ENCODE measurements around the gene SS18. TPM values are rescaled to one million over a fixed set of nuclear protein-coding genes. Genes with fewer than 3 reads are reported as not detected.

Gene SS18
- total and polyA plus RNA-seq, 4 donors: 32.2 to 153 (median 48.9) TPM

DNA sequence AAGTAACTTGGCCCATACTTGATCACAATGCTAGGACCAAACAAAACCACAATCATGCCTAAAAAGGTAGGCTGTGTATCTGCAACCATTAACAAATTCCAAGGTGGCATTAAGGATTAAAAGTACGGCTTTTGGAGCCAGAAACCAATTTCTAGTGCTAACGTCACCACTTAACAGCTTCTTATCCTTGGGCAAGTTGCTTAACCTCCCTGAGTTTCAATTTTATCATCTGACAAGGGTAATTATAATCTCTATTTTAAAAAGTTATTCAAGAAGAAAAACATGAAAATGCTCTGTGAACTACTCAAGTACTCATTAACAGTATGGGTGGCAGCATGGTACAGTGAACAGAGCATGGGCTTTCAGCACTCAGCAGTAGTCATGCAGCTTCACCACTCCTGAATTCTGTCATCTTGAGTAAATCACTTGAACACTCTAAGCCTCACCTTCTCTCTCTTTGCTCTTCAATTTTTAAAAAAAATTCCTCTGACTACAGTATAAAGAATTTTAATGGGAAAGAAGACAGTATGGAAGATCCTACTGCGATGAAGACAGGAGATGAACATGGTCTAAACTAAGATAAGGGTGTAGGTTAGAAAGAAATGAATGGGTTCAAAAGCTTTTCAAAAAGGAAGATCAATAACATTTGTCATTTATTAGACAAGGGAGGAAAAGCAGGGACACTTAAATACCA is 69.2 kb downstream of the SS18 start:
- peaks cover 5 to 43% (median 23%) of the 10 kb centered on the region in 4 donors for H3K36me3 ChIP-seq (ENCODE audit: control insufficient read depth in 4 of 4, insufficient read depth in 4 of 4, low read length in 4 of 4)
- WGBS, 2 donors: 72 to 98% methylated on average over 3 of the region's 3 CpGs
- ATAC-seq (ENCODE audit: insufficient read depth, low FRiP score): peak; percentile 58
- no peaks in the 10 kb centered on the region for H3K4me1 ChIP-seq (ENCODE audit: control insufficient read depth in 5 of 5, insufficient read depth in 5 of 5, low read length in 5 of 5)
- no peak overlapping the region for H3K27ac ChIP-seq (ENCODE audit: low read depth in 1 of 2, low read length in 1 of 2)
- TF ChIP-seq, protein P1, sequence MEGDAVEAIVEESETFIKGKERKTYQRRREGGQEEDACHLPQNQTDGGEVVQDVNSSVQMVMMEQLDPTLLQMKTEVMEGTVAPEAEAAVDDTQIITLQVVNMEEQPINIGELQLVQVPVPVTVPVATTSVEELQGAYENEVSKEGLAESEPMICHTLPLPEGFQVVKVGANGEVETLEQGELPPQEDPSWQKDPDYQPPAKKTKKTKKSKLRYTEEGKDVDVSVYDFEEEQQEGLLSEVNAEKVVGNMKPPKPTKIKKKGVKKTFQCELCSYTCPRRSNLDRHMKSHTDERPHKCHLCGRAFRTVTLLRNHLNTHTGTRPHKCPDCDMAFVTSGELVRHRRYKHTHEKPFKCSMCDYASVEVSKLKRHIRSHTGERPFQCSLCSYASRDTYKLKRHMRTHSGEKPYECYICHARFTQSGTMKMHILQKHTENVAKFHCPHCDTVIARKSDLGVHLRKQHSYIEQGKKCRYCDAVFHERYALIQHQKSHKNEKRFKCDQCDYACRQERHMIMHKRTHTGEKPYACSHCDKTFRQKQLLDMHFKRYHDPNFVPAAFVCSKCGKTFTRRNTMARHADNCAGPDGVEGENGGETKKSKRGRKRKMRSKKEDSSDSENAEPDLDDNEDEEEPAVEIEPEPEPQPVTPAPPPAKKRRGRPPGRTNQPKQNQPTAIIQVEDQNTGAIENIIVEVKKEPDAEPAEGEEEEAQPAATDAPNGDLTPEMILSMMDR (IDR thresholded peaks at IDR 0.05; ENCODE audit: control extremely low read depth, extremely low read depth): no peak
- H3K9me3 ChIP-seq (ENCODE audit: control insufficient read depth in 4 of 4, insufficient read depth in 3 of 4, low read length in 3 of 4): no peaks in the 10 kb centered on the region
- DNase-seq: peak in 1 of 3 donors; percentile 3
- H3K4me3 ChIP-seq: no peak overlapping the region
- H3K9ac ChIP-seq (ENCODE audit: insufficient read depth in 1 of 2, low read length in 2 of 2): no peak overlapping the region
- H3K27me3 ChIP-seq (ENCODE audit: control insufficient read depth in 3 of 3, insufficient read depth in 3 of 3, low read length in 2 of 3): no peaks in the 10 kb centered on the region

DNA sequence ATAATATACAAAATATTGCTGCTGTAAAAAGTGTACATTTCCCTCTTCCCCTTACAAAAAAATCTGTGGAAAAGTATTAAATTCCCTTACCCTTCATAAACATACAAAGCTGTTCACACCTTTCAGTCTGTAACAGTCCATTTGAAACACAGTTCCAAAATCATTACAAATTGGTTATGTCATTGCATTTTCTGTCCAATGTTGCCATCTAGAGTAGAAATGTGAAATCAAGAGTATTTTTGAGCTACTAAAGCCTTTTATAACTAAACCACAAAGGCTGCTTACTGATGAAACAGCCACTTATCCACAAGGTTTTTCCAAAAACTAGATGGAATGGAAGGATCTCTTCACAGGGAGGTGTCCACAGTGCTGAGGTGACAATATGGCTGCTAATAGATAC is 72.5 kb downstream of the SS18 start:
- peak in 2 of 3 donors; percentile 50 to 55 for DNase-seq
- Histone ChIP-seq H3K4me3 (no peak overlapping the region), H3K4me1 (ENCODE audit: control insufficient read depth in 5 of 5, insufficient read depth in 5 of 5, low read length in 5 of 5) (no peaks in the 10 kb centered on the region), H3K9ac (ENCODE audit: insufficient read depth in 1 of 2, low read length in 2 of 2) (no peak overlapping the region), H3K36me3 (ENCODE audit: control insufficient read depth in 4 of 4, insufficient read depth in 4 of 4, low read length in 4 of 4) (peaks cover 5 to 26% (median 14%) of the 10 kb centered on the region in 4 donors), H3K27me3 (ENCODE audit: control insufficient read depth in 3 of 3, insufficient read depth in 3 of 3, low read length in 2 of 3) (no peaks in the 10 kb centered on the region), H3K27ac (ENCODE audit: low read depth in 1 of 2, low read length in 1 of 2) (no peak overlapping the region), H3K9me3 (ENCODE audit: control insufficient read depth in 4 of 4, insufficient read depth in 3 of 4, low read length in 3 of 4) (no peaks in the 10 kb centered on the region)
- ATAC-seq (ENCODE audit: insufficient read depth, low FRiP score): no peak
- TF ChIP-seq, protein P1 (IDR thresholded peaks at IDR 0.05; ENCODE audit: control extremely low read depth, extremely low read depth): no peak

GRCh38 chr18:26014462-26014861 is 76.0 kb downstream of the SS18 start:
- Histone ChIP-seq H3K9ac (ENCODE audit: insufficient read depth in 1 of 2, low read length in 2 of 2) (no peak overlapping the region), H3K4me3 (no peak overlapping the region), H3K36me3 (ENCODE audit: control insufficient read depth in 4 of 4, insufficient read depth in 4 of 4, low read length in 4 of 4) (peaks cover 5 to 19% (median 8%) of the 10 kb centered on the region in 4 donors), H3K9me3 (ENCODE audit: control insufficient read depth in 4 of 4, insufficient read depth in 3 of 4, low read length in 3 of 4) (no peaks in the 10 kb centered on the region), H3K27me3 (ENCODE audit: control insufficient read depth in 3 of 3, insufficient read depth in 3 of 3, low read length in 2 of 3) (no peaks in the 10 kb centered on the region), H3K27ac (ENCODE audit: low read depth in 1 of 2, low read length in 1 of 2) (no peak overlapping the region), H3K4me1 (ENCODE audit: control insufficient read depth in 5 of 5, insufficient read depth in 5 of 5, low read length in 5 of 5) (no peaks in the 10 kb centered on the region)
- ATAC-seq (ENCODE audit: insufficient read depth, low FRiP score) (no peak), DNase-seq (no peak)
- TF ChIP-seq, protein P1 (IDR thresholded peaks at IDR 0.05; ENCODE audit: control extremely low read depth, extremely low read depth): no peak

GRCh38 chr18:26008619-26009018 is 81.8 kb downstream of the SS18 start:
- no peak overlapping the region for H3K4me3 ChIP-seq
- 95 to 98% methylated on average over 1 of the region's 1 CpG for WGBS, 2 donors

More at GRCh38 chr18:26008619-26009018, 81.8 kb downstream of the SS18 start:
- Histone ChIP-seq H3K36me3 (ENCODE audit: control insufficient read depth in 4 of 4, insufficient read depth in 4 of 4, low read length in 4 of 4) (peaks cover 0 to 3% (median 0%) of the 10 kb centered on the region in 4 donors), H3K9me3 (ENCODE audit: control insufficient read depth in 4 of 4, insufficient read depth in 3 of 4, low read length in 3 of 4) (no peaks in the 10 kb centered on the region), H3K27ac (ENCODE audit: low read depth in 1 of 2, low read length in 1 of 2) (no peak overlapping the region), H3K9ac (ENCODE audit: insufficient read depth in 1 of 2, low read length in 2 of 2) (no peak overlapping the region), H3K4me1 (ENCODE audit: control insufficient read depth in 5 of 5, insufficient read depth in 5 of 5, low read length in 5 of 5) (no peaks in the 10 kb centered on the region), H3K27me3 (ENCODE audit: control insufficient read depth in 3 of 3, insufficient read depth in 3 of 3, low read length in 2 of 3) (no peaks in the 10 kb centered on the region)
- ATAC-seq (ENCODE audit: insufficient read depth, low FRiP score): no peak
- TF ChIP-seq, protein P1 (IDR thresholded peaks at IDR 0.05; ENCODE audit: control extremely low read depth, extremely low read depth): no peak
- DNase-seq: no peak

All from lung (tissue), 12 donors.